HG03565 (cell line): ENCODE measurements around the gene HS3ST4.
"Not testable (repeated sequence)": the region's sequence is repeated elsewhere in the genome, so short reads cannot be mapped to it uniquely, and the experiment has no call there.

Experiments
- ATAC-seq: cut with Tn5 transposase; IDR thresholded peaks from one replicate; pipeline ENCODE4 v1.9.1; 2021; ENCODE audit warnings: mild to moderate bottlenecking, moderate library complexity; ENCODE audit not compliant: unreplicated experiment

The HS3ST4 gene

GRCh38 chr16:26071101-26071866 lies 379.5 kb downstream of the HS3ST4 start:
- ATAC-seq: no peak

DNA sequence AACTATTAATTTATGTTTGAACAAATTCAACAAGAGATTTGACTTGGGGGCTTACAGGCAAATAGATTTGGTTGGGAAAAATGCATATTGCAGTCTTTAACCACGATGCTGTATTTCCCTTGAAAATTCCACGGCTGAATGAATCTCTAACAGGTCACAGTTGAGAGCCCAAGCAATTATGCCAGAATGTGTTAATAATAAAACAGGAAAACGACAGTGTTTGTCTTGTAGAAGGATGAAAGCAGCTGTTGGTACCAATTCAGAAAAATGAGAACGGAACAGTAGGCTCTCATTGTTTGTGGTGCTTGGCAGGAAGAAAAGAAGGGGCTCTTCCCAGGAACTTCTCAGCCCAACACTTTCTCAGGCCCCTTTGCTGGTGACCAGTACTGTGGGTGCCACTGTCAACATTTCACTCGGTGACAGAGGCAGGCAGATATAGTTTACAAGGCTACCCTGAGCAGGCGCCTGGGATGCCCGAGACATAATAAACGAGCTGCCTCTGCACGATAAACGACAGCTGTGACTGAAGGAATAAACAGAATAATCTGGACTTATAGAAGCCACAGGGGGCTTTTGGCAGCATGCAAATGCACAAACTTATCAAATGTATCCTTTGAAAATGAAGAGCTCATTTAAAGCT lies 387.1 kb downstream of the HS3ST4 start:
- ATAC-seq: no peak

DNA sequence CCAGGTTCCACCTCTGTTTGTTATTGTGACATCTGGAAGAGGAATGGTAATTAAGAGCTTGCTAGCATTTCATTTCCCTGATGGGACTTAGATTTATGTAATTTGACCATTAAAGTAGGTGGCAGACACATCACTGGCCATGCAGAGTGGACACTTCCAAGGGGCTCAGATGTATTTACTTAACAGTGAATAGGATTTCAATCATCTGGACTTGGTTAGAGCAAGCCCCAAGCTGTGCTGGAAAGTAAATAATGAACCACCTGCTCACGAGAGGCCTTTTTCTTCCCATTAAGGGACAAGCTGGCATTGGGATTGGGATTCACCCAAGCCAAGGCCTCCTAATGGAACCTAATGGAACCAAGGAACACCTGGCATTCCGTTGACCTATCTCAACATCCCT lies 395.3 kb downstream of the HS3ST4 start:
- ATAC-seq: no peak

- ATAC-seq: no peak
Observed at GRCh38 chr16:26091511-26091910, 399.8 kb downstream of the HS3ST4 start.

DNA sequence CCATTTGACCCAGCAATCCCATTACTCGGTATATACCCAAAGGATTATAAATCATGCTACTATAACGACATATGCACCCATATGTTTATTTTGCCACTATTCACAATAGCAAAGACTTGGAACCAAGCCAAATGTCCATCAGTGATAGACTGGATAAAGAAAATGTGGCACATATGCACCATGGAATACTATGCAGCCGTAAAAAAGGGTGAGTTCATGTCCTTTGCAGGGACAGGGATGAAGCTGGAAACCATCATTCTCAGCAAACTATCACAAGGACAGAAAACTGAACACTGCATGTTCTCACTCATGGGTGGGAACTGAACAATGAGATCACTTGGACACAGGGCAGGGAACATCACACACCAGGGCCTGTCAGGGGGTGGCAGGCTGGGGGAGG lies 406.4 kb downstream of the HS3ST4 start:
- not testable (repeated sequence) for ATAC-seq

- no peak for ATAC-seq
Observed at GRCh38 chr16:26102369-26102768, 410.6 kb downstream of the HS3ST4 start.

DNA sequence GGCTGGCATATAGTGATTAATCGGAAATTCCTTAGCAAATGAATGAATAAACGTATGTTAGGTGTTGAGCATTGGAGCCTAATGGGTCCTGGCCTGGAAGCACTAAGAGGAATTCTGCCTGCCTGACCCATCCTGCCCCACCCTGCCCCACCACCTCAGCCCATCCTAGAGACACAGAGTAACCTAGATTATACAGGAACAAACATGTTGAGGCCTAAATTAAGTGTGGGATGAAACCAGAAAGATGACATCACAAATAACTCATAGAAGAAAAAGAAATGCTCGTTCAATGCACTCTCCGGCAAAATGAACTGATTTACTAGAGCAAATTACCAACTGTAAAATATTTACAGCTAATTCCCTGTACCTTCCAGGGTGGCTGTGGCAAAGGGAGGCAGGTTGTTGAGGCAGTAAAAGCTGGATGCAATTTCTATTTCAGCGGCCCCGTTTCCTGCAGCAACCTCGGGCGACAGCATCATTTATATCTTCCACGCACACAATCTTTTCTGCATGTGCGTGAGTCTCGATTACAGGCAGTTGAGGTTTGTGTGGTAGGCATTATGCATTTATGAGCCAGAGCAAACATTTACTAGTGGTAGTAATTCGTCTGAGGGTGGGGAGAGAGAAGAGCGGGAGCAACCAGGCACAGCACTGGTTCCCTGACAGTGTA lies 417.2 kb downstream of the HS3ST4 start:
- no peak for ATAC-seq

DNA sequence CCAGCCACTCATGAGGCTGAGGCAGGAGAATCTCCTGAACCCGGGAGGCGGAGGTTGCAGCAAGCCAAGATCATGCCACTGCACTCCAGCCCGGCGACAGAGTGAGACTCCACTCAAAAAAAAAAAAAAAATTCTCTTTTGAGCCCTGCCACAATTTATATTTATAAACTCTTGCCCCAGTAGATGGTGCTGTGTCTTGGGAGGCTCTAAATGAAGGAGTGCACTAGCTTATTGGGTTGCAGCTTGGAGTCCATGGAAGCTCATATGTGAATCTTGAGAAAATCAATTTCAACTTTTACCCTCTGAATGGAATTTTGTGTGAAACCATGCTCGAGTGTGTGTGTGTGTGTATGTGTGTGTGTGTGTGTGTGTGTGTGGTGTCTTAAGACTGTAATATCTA lies 420.1 kb downstream of the HS3ST4 start:
- ATAC-seq: no peak

GRCh38 chr16:26118575-26118974 lies 426.8 kb downstream of the HS3ST4 start:
- no peak for ATAC-seq

DNA sequence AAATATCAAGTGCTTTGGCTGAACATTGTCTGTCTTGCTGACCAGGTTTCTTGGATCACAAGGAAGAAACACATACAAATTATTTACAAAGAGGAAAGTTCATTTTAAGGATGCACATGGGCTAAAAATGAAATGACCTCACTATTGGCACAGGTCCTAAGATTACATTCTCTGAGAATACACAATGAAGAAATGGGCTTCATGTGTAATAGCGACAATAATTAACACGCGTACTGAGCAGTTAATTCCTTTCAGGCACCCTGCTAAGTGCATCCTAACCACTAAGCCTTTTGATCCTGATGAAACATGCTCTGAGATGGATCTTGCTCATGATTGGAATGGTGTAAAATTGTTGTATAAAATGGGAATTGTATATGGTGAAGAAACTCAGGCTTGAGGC lies 429.0 kb downstream of the HS3ST4 start:
- ATAC-seq: no peak

- no peak for ATAC-seq
Observed at GRCh38 chr16:26128296-26128695, 436.5 kb downstream of the HS3ST4 start.

- no peak for ATAC-seq
Observed at GRCh38 chr16:26129997-26130396, 438.2 kb downstream of the HS3ST4 start.

DNA sequence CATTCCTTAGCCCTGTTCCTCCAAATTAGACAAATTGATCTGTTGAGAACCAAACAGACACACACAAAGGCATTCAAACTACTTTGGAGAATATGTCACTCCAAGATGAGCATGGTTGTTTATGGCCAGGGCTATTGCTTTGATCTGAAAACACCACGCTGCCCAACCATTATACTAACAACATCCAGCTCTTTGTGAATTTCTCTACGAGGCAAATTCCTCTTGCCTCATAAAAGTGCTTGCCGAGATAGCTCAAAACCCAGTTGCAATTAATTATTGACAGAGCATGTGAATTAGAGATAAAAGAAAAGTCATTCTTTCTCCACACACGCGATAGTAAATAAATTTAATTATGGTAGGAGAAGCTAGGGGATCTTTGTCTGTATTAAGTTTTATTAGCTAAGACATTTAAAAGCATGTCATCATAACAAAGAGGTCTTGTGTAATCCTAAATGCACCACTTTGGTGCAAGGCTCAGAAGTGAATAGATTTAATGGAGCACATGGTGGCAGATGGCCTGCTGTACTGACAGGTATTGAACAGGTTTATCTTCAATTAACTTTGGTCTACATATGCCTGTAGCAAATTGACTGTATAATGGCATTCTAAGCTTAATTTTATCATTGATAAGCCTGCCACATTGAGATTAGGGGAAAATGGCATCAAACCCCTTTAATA lies 441.8 kb downstream of the HS3ST4 start:
- ATAC-seq: no peak

DNA sequence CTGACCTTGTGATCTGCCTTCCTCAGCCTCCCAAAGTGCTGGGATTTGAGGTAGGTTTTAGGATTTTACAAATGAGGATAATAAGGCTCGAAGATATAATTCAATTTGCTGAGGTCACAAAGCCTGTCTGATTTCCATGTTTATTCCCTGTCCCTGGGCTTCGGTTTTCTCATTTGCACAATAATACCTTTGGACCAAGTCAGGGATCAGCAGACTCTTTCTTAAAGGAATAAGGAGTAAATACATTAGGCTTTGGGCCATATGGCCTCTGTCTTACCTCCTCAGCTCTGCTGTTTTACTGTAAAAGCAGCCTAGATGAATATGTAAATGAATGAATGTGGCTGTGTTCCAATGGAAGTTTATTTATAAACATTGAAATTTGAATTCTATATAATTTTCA lies 442.8 kb downstream of the HS3ST4 start:
- no peak for ATAC-seq

- ATAC-seq: no peak
Observed at GRCh38 chr16:26137956-26138355, 446.2 kb downstream of the HS3ST4 start.

GRCh38 chr16:26139091-26139490 lies 447.3 kb downstream of the HS3ST4 start:
- no peak for ATAC-seq

DNA sequence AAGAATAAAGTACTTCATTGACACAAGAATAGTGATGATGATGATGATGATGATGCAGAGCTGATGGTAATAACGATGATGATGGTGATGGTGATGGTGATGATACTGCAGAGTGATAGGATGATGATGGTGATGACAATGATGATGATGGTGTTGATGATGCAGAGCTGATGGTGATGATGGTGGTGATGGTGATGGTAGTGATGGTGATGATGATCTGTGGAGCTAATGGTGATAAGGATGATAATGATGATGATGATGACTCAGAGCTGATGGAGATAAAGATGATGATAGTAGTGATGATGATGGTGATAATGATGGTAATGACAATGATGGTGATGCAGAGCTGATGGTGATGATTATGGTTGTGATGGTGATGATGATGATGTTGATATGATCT lies 448.1 kb downstream of the HS3ST4 start:
- no peak for ATAC-seq

DNA sequence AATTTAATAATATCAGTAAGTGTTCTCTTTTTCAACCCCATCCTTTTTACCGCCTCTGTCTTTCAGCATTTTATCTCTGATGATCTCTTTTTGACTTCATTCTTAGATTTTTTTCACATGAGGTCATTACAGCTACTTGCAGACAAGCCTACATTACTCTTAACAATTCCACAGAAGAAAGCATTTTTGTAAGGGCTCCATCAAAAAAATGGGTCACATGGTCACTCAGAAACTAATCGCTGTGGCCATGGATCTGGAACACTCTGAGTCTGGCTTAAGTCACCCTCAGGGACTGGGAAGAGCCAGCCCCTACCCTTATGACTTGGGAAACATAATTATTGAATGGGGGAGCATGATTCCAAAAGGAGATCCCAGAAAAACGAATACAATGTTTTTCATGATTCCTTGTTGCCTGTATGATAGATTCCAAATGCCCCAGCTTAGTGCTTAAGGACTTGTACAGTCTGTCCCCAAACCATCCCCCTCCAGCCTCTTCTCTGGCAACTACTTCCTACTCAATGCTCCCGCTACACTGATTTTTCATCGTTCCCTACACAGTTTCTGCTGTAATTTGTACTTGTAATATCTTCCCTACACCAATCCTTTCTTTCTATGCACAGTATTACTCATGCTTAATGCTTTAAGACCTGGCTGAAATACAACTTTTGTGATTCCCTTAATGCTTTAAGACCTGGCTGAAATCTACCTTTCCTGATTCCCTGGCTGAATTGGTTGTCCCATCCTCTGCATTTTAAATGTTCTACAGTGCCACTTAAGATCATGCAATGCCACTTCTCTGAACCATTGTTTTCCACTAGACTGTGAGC lies 457.8 kb downstream of the HS3ST4 start:
- no peak for ATAC-seq

DNA sequence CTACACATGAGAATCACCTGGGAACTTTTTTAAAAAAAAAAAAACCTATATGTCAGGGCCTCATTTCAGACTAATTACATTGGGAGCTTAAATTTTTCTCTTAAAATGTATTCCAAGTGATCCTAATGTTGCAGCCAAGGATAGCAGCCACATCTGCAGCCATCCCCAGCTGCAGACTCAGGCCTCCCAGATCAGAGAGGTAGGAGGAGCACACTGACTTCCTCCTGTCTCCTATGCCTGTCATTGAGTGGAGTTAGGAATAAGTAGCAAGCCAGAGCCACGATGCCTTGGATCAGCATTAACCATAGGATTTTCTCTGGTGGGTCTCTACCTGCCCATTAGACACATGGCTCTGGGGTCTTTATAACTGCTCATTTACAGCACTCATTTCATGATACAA lies 463.5 kb downstream of the HS3ST4 start:
- no peak for ATAC-seq

DNA sequence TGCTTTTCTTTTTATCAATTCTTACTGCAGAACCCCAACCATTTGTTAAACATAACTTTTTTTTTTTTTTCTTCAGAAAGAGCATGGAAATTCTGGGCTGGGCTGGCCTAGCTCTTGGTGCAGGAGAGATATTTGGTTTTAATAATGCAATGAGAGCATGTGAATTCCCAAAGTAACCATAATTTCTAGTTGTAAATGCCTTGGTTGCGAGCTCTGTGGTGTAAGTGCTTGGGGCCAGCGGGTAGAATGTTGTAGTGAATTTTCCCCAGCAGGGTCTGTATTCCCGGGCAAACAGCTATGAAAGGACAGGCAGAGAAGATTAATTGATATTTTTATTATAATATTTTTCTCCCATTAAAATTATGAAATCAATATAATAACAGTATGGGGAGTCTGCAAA lies 465.6 kb downstream of the HS3ST4 start:
- no peak for ATAC-seq
